Stimulated activated CD4-positive, alpha-beta T cell treated with anti-CD3 and anti-CD28 coated beads, TNF-alpha, amount 100 ng/mL, for 1 hour (primary cell): Measurements from ENCODE around the gene IFT122.
"Not testable (repeated sequence)": the region's sequence is repeated elsewhere in the genome, so short reads cannot be mapped to it uniquely, and the experiment has no call there.

Source experiments
- DNase-seq, 3 donors: peaks; one replicate each; pipeline ENCODE4 v3.0.0-alpha.2; 2020; ENCODE audit warnings: low read depth in 3 of 3, low spot score in 1 of 3

IFT122 gene

GRCh38 chr3:129515821-129516432, 75.9 kb downstream of the IFT122 start:
- not testable (repeated sequence) for DNase-seq

GRCh38 chr3:129517516-129517915, 77.5 kb downstream of the IFT122 start:
- DNase-seq = no peak

GRCh38 chr3:129518038-129518561, 78.1 kb downstream of the IFT122 start:
- no peak for DNase-seq

DNA sequence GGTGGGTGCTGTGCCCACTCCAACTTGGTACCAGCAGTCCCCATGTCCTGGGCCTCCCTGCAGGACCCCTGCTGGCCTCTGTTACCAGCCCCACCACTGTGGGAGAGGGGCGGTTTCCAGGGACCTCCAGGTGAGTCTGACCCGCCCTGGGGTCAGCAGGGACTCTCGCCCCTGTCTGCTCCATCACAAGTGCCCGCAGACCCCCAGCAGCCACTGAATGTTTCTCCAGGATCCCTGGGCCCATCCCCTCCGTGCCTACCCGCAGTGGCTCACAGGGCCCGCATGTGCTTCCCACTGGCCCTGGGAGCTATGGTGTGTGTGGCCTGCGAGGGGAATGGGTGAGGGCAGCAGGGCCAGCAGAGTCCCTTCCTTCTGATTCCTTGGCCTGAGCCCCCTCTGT, 78.6 kb downstream of the IFT122 start:
- DNase-seq = no peak

DNA sequence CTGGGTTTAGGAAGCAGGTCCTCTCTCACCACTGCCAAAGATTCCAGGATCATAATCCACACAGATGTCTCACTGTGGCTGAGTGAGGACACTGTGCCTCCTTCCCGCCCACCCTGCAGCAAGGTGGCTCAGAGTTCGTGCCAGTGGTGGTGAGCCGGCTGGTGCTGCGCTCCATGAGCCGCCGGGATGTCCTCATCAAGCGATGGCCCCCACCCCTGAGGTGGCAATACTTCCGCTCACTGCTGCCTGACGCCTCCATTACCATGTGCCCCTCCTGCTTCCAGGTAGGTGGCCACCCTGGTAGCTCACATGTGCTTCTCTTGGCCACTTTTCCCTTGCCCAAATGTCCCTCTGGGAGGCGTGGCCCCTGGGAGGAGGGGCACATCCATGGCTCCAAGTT, 79.4 kb downstream of the IFT122 start:
- no peak for DNase-seq

GRCh38 chr3:129519896-129520715, 80.1 kb downstream of the IFT122 start:
- DNase-seq = no peak

GRCh38 chr3:129520960-129521359, 80.9 kb downstream of the IFT122 start:
- DNase-seq = no peak

DNA sequence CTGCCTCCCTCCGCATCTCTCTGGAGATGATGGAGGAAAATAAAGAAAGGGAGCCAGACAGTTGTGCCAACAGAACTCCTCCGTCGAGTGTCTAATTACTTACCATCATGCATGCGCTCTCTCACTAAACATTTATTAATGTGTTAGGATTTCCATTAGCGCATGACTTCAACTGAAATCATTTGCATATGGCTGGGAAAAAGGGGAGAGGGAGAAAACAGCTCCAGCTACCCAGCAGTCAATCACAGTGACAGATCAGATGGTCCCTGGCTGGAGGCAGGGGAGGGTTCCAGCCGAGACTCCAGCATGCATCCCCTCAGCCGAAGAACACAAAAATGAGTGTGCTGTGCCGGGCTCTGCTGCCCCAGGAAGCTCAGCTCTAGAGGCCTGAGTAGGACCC, 81.6 kb downstream of the IFT122 start:
- no peak for DNase-seq

DNA sequence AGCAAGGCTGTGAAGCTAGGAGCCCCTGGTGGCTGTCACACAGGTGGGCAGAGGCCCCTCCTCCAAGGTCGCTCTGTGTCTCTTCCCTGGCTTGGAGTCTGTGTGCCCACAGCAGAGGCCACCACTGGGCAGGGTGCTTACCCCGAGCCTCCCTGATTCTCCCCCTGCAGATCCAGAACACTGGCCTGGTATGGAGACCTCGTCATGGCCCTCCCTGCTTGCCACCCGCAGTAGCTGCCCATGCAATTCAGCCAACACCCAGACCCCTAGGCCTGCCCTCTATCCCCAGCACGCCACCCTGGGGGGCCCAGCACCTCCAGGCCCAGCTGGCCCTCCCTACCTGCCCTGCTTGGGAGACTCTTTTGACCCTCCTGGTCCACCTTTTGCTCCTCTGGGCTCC, 82.9 kb downstream of the IFT122 start:
- DNase-seq = no peak

GRCh38 chr3:129524081-129524480, 84.1 kb downstream of the IFT122 start:
- DNase-seq = no peak

- DNase-seq = no peak
Observed at GRCh38 chr3:129525341-129525968, 85.4 kb downstream of the IFT122 start.

DNA sequence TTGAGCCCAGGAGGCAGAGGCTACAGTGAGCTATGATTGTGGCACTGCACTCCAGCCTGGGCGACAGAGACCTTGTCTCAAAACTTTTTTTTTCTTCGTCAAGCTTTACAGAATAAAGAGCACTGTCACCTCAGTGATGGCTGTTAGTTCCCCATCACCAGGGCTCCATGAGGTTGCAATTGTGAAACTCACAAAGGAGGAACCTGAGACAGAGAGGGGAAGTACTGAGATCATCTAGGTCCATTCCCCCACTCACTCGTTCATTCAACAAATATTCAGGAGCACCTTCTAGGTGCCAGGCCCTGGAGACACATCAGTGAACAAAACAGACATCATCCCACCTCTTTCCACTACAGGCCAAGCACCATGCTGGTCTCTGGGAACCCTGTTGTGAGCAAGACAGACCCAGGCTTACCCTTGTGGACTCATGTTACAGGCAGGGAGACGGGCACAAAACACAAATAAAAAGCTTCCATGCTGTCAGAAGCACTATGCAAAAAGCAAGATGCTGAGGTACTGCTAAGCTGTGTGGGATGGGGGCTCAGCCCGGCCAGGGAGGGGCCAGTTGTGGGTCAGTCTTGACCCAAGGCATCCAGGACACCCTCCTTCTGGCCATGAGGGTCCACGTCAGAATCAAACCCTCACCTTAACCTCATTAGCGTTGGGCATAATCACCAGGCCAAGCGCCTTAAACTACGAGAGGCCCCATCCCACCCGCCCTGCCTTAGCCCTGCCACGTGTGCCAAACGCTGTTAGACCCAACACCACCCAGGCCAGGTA, 86.3 kb downstream of the IFT122 start:
- DNase-seq = no peak

DNA sequence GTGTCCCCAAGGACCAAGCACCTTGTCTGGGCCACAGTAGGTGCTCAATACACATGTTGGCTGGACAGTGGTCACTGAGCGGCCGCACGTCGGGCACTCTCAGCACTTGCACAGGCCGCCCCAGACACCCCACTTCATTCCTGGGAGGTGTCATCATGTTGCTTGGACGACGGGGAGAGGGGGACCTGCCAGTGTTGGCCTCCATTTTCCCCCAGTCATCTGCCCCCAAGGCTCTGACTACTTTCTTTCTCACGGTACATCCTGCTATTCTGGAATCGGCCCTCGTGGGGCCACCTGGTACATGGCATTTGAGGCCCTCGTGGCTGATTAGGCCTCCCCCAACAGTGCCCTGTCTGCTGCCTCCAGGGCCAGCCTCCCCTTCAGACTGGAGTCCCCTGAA, 87.2 kb downstream of the IFT122 start:
- no peak for DNase-seq

DNA sequence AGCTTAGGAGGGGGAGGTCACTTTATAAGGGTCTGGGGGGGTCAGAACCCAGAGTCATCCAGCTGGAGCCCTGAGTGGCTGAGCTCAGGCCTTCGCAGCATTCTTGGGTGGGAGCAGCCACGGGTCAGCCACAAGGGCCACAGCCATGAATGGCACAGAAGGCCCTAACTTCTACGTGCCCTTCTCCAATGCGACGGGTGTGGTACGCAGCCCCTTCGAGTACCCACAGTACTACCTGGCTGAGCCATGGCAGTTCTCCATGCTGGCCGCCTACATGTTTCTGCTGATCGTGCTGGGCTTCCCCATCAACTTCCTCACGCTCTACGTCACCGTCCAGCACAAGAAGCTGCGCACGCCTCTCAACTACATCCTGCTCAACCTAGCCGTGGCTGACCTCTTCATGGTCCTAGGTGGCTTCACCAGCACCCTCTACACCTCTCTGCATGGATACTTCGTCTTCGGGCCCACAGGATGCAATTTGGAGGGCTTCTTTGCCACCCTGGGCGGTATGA, 88.6 kb downstream of the IFT122 start, which contains the start of gene RHO:
RHO (plus strand) TSS at position 51 of the 512 bp plus-strand sequence; CDS start at position 146, 95 bp downstream.
- DNase-seq = no peak

DNA sequence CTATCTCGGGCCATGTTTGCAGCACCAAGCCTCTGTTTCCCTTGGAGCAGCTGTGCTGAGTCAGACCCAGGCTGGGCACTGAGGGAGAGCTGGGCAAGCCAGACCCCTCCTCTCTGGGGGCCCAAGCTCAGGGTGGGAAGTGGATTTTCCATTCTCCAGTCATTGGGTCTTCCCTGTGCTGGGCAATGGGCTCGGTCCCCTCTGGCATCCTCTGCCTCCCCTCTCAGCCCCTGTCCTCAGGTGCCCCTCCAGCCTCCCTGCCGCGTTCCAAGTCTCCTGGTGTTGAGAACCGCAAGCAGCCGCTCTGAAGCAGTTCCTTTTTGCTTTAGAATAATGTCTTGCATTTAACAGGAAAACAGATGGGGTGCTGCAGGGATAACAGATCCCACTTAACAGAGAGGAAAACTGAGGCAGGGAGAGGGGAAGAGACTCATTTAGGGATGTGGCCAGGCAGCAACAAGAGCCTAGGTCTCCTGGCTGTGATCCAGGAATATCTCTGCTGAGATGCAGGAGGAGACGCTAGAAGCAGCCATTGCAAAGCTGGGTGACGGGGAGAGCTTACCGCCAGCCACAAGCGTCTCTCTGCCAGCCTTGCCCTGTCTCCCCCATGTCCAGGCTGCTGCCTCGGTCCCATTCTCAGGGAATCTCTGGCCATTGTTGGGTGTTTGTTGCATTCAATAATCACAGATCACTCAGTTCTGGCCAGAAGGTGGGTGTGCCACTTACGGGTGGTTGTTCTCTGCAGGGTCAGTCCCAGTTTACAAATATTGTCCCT, 89.6 kb downstream of the IFT122 start:
- DNase-seq = no peak

- no peak for DNase-seq
Observed at GRCh38 chr3:129530251-129530791, 90.3 kb downstream of the IFT122 start.

DNA sequence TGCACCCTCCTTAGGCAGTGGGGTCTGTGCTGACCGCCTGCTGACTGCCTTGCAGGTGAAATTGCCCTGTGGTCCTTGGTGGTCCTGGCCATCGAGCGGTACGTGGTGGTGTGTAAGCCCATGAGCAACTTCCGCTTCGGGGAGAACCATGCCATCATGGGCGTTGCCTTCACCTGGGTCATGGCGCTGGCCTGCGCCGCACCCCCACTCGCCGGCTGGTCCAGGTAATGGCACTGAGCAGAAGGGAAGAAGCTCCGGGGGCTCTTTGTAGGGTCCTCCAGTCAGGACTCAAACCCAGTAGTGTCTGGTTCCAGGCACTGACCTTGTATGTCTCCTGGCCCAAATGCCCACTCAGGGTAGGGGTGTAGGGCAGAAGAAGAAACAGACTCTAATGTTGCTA, 90.8 kb downstream of the IFT122 start:
- DNase-seq = no peak

DNA sequence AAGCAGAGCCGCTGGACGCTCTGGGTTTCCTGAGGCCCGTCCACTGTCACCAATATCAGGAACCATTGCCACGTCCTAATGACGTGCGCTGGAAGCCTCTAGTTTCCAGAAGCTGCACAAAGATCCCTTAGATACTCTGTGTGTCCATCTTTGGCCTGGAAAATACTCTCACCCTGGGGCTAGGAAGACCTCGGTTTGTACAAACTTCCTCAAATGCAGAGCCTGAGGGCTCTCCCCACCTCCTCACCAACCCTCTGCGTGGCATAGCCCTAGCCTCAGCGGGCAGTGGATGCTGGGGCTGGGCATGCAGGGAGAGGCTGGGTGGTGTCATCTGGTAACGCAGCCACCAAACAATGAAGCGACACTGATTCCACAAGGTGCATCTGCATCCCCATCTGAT, 91.7 kb downstream of the IFT122 start:
- DNase-seq = no peak

DNA sequence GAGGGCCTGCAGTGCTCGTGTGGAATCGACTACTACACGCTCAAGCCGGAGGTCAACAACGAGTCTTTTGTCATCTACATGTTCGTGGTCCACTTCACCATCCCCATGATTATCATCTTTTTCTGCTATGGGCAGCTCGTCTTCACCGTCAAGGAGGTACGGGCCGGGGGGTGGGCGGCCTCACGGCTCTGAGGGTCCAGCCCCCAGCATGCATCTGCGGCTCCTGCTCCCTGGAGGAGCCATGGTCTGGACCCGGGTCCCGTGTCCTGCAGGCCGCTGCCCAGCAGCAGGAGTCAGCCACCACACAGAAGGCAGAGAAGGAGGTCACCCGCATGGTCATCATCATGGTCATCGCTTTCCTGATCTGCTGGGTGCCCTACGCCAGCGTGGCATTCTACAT, 92.2 kb downstream of the IFT122 start:
- no peak for DNase-seq

DNA sequence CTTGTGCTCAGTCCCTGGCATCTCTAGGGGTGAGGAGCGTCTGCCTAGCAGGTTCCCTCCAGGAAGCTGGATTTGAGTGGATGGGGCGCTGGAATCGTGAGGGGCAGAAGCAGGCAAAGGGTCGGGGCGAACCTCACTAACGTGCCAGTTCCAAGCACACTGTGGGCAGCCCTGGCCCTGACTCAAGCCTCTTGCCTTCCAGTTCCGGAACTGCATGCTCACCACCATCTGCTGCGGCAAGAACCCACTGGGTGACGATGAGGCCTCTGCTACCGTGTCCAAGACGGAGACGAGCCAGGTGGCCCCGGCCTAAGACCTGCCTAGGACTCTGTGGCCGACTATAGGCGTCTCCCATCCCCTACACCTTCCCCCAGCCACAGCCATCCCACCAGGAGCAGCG, 93.4 kb downstream of the IFT122 start:
- DNase-seq = no peak
